Tibial nerve (tissue), 4 donors: Measurements from ENCODE around the gene ATXN2L. TPM values are rescaled to one million over a fixed set of nuclear protein-coding genes. Genes with fewer than 3 reads are reported as not detected.
A peak's percentile ranks its signal among the peaks of the same experiment; 100 is the strongest.

Source experiments
- DNase-seq, 2 donors: peaks; one replicate each; pipeline ENCODE4 v3.0.0-alpha.2; 2019; ENCODE audit warnings: low spot score in 2 of 2
- H3K27ac ChIP-seq, 4 donors: fragments of 200-600 bp; sonication (generic) in 3 of 4; one replicate each; pipeline ENCODE4 v1.5.1; 2017 to 2019; ENCODE audit warnings: mild to moderate bottlenecking in 1 of 4
- H3K27me3 ChIP-seq, 2 donors: fragments of 200-600 bp; sonication (generic) in 1 of 2; one replicate each; pipeline versions ENCODE4 v1.5.1 to v1.6.0; 2017 to 2019
- H3K36me3 ChIP-seq, 3 donors: fragments of 200-600 bp; sonication (generic); one replicate each; pipeline ENCODE4 v1.5.1; 2018 to 2019
- H3K4me1 ChIP-seq, 4 donors: fragments of 200-600 bp; sonication (generic) in 3 of 4; one replicate each; pipeline ENCODE4 v1.5.1; 2017 to 2019
- H3K4me3 ChIP-seq, 4 donors: fragments of 200-600 bp; sonication (generic) in 3 of 4; one replicate each; pipeline ENCODE4 v1.5.1; 2017 to 2019; ENCODE audit warnings: mild to moderate bottlenecking in 1 of 4, moderate library complexity in 1 of 4
- H3K9me3 ChIP-seq, 4 donors: fragments of 200-600 bp; sonication (generic) in 3 of 4; one replicate each; pipeline ENCODE4 v1.5.1; 2017 to 2019
- EP300 ChIP-seq, 2 donors: sonication (generic); formaldehyde crosslinking; IDR thresholded peaks; one replicate each; pipeline ENCODE4 v1.6.1; 2017; ENCODE audit warnings: antibody characterized with exemption in 2 of 2, mild to moderate bottlenecking in 1 of 2
- POLR2A ChIP-seq, 2 donors: fragments of 450-650 bp; IDR thresholded peaks; one replicate each; pipeline ENCODE4 v1.6.1; 2017; ENCODE audit warnings: antibody characterized with exemption in 2 of 2, mild to moderate bottlenecking in 2 of 2, moderate library complexity in 2 of 2
- WGBS, 2 donors: methylation state at CpG; one replicate each; pipeline ENCODE4 v1.1.5; 2018; 5-methylcytosine and 5-hydroxymethylcytosine counted together
- total RNA-seq, 4 donors: library from RNA; depleted of rRNA; stranded (reverse); fragments of >200 nt; gene quantifications; one replicate each; pipeline ENCODE4 v1.1.0, GENCODE V29; 2016
- TF ChIP-seq, protein P1 (sequence below), 5 experiments: fragments of 200-600 bp in 3 of 5; fragments of 450-650 bp in 2 of 5; sonication (generic) in 3 of 5; IDR thresholded peaks; one replicate each; pipeline ENCODE4 v1.5.1; 2016 to 2019; ENCODE audit warnings: antibody characterized with exemption in 5 of 5, mild to moderate bottlenecking in 3 of 5, moderate library complexity in 2 of 5

ATXN2L gene
- total RNA-seq, 4 donors from 2014 or later: 57.6 to 121 (median 87.7) TPM

DNA sequence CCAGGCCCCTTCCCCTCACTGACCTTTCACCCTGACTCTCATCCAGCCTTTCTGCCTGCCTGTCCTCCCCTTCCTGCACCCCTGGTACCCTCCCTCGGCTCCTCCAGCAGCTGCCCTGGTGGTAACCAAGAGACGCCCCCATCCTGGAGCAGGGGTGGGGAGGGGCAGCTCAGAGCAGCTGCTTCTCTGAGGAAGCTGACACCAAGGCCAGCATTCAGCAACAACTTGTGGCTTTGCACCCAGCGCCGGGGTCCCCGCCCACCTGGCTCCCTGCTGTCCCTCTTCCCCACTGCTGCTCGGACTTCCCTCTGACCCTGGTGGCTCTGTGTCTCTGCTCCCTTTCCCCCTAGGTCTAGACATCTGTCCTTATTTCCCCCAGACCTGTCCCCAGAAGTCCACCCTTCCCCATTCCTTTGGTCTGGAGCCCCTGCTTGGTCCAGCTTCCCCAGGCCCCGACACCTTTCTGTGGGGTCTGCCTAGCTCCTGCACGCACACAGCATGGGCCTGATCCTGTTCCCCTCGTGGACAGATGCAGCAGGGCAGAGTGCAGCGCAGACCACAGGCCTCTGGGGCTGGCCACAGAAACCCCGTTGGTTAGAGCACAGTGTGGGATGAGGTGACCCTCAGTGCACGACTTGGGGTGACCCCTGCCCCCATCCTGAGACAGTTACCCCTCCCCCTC is 54.3 kb downstream of the ATXN2L start:
- peaks cover 0 to 24% (median 11%) of the 10 kb centered on the region in 4 donors for H3K4me1 ChIP-seq
- TF ChIP-seq EP300 (IDR thresholded peaks at IDR 0.05): no peak
- TF ChIP-seq POLR2A (IDR thresholded peaks at IDR 0.05): no peak
- TF ChIP-seq, protein P1, sequence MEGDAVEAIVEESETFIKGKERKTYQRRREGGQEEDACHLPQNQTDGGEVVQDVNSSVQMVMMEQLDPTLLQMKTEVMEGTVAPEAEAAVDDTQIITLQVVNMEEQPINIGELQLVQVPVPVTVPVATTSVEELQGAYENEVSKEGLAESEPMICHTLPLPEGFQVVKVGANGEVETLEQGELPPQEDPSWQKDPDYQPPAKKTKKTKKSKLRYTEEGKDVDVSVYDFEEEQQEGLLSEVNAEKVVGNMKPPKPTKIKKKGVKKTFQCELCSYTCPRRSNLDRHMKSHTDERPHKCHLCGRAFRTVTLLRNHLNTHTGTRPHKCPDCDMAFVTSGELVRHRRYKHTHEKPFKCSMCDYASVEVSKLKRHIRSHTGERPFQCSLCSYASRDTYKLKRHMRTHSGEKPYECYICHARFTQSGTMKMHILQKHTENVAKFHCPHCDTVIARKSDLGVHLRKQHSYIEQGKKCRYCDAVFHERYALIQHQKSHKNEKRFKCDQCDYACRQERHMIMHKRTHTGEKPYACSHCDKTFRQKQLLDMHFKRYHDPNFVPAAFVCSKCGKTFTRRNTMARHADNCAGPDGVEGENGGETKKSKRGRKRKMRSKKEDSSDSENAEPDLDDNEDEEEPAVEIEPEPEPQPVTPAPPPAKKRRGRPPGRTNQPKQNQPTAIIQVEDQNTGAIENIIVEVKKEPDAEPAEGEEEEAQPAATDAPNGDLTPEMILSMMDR (IDR thresholded peaks at IDR 0.05): no peak
- H3K27ac ChIP-seq: no peak overlapping the region
- peaks cover 0 to 38% (median 0%) of the 10 kb centered on the region in 3 donors for H3K36me3 ChIP-seq
- peaks cover 0 to under 1% of the 10 kb centered on the region in 2 donors for H3K27me3 ChIP-seq
- no peaks in the 10 kb centered on the region for H3K9me3 ChIP-seq
- 33 to 49% methylated on average over 11 to 12 of the region's 12 CpGs for WGBS, 2 donors
- no peak overlapping the region for H3K4me3 ChIP-seq
- DNase-seq: no peak

DNA sequence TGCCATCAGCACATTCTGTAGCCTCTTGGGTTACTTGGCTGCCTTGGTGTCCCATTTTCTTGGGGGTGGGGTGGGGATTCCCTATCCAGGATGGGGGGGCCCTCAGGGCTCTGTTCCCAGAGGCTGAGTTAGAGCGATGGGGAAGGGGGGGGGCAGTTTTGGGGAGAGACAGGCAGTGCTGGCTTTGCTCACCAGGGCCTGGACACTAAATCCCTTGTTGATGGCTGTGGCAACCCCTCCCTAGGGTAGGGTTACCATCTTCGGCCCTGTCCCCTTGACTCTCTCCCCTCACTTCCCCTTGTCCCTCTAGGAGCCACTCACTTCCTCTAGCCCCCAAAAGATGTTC is 54.8 kb downstream of the ATXN2L start:
- Histone ChIP-seq H3K9me3 (no peaks in the 10 kb centered on the region), H3K27me3 (peaks cover 0 to 5% of the 10 kb centered on the region in 2 donors), H3K4me3 (no peak overlapping the region), H3K36me3 (peaks cover 0 to 33% (median 0%) of the 10 kb centered on the region in 3 donors), H3K27ac (no peak overlapping the region), H3K4me1 (peaks cover 0 to 27% (median 11%) of the 10 kb centered on the region in 4 donors)
- 38 to 67% methylated on average over 2 of the region's 2 CpGs for WGBS, 2 donors
- TF ChIP-seq POLR2A (IDR thresholded peaks at IDR 0.05): no peak
- no peak for TF ChIP-seq EP300 (IDR thresholded peaks at IDR 0.05)
- TF ChIP-seq, protein P1 (IDR thresholded peaks at IDR 0.05): no peak
- DNase-seq: no peak

DNA sequence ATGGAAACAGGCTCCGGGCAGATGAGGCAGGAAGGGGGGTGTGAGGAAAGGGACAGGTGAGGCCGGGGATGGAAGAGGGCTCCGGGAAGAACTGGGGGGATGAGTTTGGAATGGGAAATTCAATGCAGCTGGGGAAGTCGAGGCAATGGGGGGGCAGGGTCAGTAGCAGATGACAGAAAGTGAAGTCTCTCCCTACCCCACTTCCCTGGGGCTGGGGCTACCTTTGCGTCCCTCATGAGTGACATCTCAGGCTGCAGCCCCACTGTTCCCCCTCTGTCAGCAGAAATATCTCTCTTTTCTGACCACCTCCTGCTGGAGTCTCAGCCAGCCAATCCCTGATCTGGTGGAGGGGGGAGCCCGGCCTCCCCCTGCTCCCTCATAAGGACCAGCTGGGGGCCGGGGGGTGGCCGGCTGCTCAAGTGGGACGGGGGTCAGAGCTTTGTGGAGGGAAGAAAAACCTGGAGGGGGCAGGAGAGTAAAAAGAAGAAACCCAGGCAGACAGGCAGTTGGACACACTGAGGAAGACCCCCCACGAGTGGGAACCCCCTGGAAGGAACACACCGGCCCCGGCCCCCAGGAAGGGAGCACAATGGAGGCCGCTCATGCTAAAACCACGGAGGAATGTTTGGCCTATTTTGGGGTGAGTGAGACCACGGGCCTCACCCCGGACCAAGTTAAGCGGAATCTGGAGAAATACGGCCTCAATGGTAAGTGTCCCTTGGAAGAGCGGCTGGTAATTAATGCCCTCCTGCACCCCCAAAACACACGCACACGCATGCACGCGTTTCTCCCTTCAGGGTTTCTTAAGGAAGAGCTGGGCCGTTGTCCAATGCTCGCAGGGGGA is 55.5 kb downstream of the ATXN2L start, which contains the start of gene ATP2A1:
TSS of gene ATP2A1 (plus strand) at position 406 of the 844 bp plus-strand sequence. CDS start at position 590, 184 bp downstream.
- WGBS, 2 donors: 61 to 65% methylated on average over 25 of the region's 25 CpGs
- peaks cover 0 to 34% (median 11%) of the 10 kb centered on the region in 4 donors for H3K4me1 ChIP-seq
- peak within 1 kb of the TSS in 1 of 4 donors; percentile 19 for H3K27ac ChIP-seq
- peak within 1 kb of the TSS; percentile 37 to 84 (median 64) for H3K4me3 ChIP-seq
- H3K36me3 ChIP-seq: peaks cover 0 to 26% (median 0%) of the 10 kb centered on the region in 3 donors
- DNase-seq: no peak
- no peaks in the 10 kb centered on the region for H3K9me3 ChIP-seq
- peaks cover 0 to 8% of the 10 kb centered on the region in 2 donors for H3K27me3 ChIP-seq
- TF ChIP-seq, protein P1 (IDR thresholded peaks at IDR 0.05): no peak
- TF ChIP-seq EP300 (IDR thresholded peaks at IDR 0.05): no peak
- no peak for TF ChIP-seq POLR2A (IDR thresholded peaks at IDR 0.05)

DNA sequence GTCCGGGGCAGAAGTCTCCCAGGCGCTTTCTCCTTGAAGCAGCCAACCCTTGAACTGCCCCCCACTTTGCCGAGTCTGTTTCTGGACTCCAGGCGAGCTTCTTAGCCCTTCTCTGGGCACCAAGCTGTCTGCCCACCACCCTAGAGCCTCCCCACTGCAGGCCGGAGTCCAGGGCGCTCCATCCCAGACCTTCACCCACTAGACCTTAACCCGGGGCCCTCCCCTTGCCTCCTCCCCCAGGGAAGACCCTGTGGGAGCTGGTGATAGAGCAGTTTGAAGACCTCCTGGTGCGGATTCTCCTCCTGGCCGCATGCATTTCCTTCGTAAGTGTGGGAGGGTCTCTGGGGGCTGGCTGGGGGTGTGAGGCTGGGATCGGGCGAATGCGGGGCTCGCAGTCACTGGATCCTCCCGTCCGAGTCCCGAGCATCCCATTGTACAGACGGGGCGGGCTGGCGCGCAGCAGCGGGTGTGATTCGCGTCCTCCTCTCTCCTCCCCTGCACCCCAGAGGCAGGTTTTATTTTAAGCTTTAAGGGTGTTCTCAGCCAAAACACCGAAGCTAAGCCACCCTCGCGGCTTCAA is 56.6 kb downstream of the ATXN2L start:
- peaks cover 0 to 16% (median 0%) of the 10 kb centered on the region in 3 donors for H3K36me3 ChIP-seq
- peaks cover 0 to 8% of the 10 kb centered on the region in 2 donors for H3K27me3 ChIP-seq
- H3K9me3 ChIP-seq: no peaks in the 10 kb centered on the region
- H3K4me3 ChIP-seq: peak overlapping the region; percentile 37 to 84 (median 64)
- H3K27ac ChIP-seq: peak overlapping the region in 2 of 4 donors; percentile 19 to 52
- peaks cover 0 to 34% (median 11%) of the 10 kb centered on the region in 4 donors for H3K4me1 ChIP-seq
- no peak for DNase-seq
- TF ChIP-seq POLR2A (IDR thresholded peaks at IDR 0.05) (no peak), EP300 (IDR thresholded peaks at IDR 0.05) (no peak)
- TF ChIP-seq, protein P1 (IDR thresholded peaks at IDR 0.05): no peak
- 3 to 4% methylated on average over 7 to 24 of the region's 27 CpGs for WGBS, 2 donors
